Neutrophil (primary cell): ENCODE results near the gene METTL1.

Experiments used
- H3K27ac ChIP-seq: fragments of 200-600 bp; sonication (generic); 2 replicates; pipeline ENCODE4 v1.5.1; 2016; ENCODE audit warnings: mild to moderate bottlenecking, moderate library complexity
- H3K27me3 ChIP-seq: fragments of 200-600 bp; sonication (generic); 2 replicates; pipeline ENCODE4 v1.6.0; 2016; ENCODE audit warnings: mild to moderate bottlenecking
- H3K36me3 ChIP-seq: fragments of 200-600 bp; sonication (generic); 2 replicates; pipeline ENCODE4 v1.5.1; 2017
- H3K4me1 ChIP-seq, 2 experiments: fragments of 200-600 bp in 1 of 2; sonication (generic) in 1 of 2; 1 replicate in 1 of 2; 2 replicates in 1 of 2; pipeline versions ENCODE4 v1.5.1 to v1.6.1; 2013 to 2016; ENCODE audit warnings: low read depth in 1 of 2, low read length in 1 of 2, mild to moderate bottlenecking in 1 of 2, moderate library complexity in 1 of 2; ENCODE audit not compliant: control insufficient read depth in 1 of 2, insufficient read depth in 1 of 2
- H3K4me3 ChIP-seq, 2 experiments: fragments of 200-600 bp in 1 of 2; sonication (generic) in 1 of 2; 1 replicate in 1 of 2; 2 replicates in 1 of 2; pipeline ENCODE4 v1.5.1; 2013 to 2016; ENCODE audit warnings: low read depth in 1 of 2, low read length in 1 of 2, mild to moderate bottlenecking in 1 of 2, moderate library complexity in 1 of 2
- H3K9me3 ChIP-seq: fragments of 200-600 bp; sonication (generic); 2 replicates; pipeline ENCODE4 v1.5.1; 2016
- CTCF ChIP-seq: fragments of 200-600 bp; sonication (generic); IDR thresholded peaks from 2 replicates; pipeline ENCODE4 v1.5.1; 2016; ENCODE audit warnings: antibody characterized with exemption

Gene METTL1

GRCh38 chr12:57782608-57783465, 10.9 kb upstream of the METTL1 start, which contains the start of gene TSFM:
Gene TSFM, plus strand, starts transcription at chr12:57782787. Its CDS starts 15 bp downstream, at chr12:57782802.
- Histone ChIP-seq H3K36me3 (peaks cover 24% of the 10 kb centered on the region), H3K9me3 (no peaks in the 10 kb centered on the region), H3K4me1 (peaks cover 26 to 30% of the 10 kb centered on the region in 2 experiments), H3K27ac (peak within 1 kb of the TSS; percentile 71), H3K4me3 (peak within 1 kb of the TSS; percentile 70 to 83), H3K27me3 (no peaks in the 10 kb centered on the region)
- TF ChIP-seq CTCF: peak; percentile 93

GRCh38 chr12:57782243-57782607, 10.3 kb upstream of the METTL1 start:
- Histone ChIP-seq H3K27ac (peak overlapping the region; percentile 71), H3K27me3 (no peaks in the 10 kb centered on the region), H3K4me3 (peak overlapping the region; percentile 70 to 83), H3K4me1 (peaks cover 26 to 30% of the 10 kb centered on the region in 2 experiments), H3K36me3 (peaks cover 19% of the 10 kb centered on the region), H3K9me3 (no peaks in the 10 kb centered on the region)
- TF ChIP-seq CTCF: no peak

GRCh38 chr12:57781801-57782200, 9.9 kb upstream of the METTL1 start:
- no peaks in the 10 kb centered on the region for H3K9me3 ChIP-seq
- H3K36me3 ChIP-seq: peaks cover 15% of the 10 kb centered on the region
- H3K27ac ChIP-seq: peak overlapping the region; percentile 41
- H3K27me3 ChIP-seq: no peaks in the 10 kb centered on the region
- TF ChIP-seq CTCF: no peak
- no peak overlapping the region for H3K4me3 ChIP-seq
- peaks cover 26 to 30% of the 10 kb centered on the region in 2 experiments for H3K4me1 ChIP-seq

- no peak for TF ChIP-seq CTCF
- peaks cover 26 to 30% of the 10 kb centered on the region in 2 experiments for H3K4me1 ChIP-seq
- no peaks in the 10 kb centered on the region for H3K27me3 ChIP-seq
- peak overlapping the region; percentile 41 for H3K27ac ChIP-seq
- peaks cover 9% of the 10 kb centered on the region for H3K36me3 ChIP-seq
- H3K4me3 ChIP-seq: no peak overlapping the region
- H3K9me3 ChIP-seq: no peaks in the 10 kb centered on the region
Observed at GRCh38 chr12:57781244-57781643, 9.3 kb upstream of the METTL1 start.

- peaks cover 26 to 30% of the 10 kb centered on the region in 2 experiments for H3K4me1 ChIP-seq
- no peaks in the 10 kb centered on the region for H3K27me3 ChIP-seq
- TF ChIP-seq CTCF: no peak
- no peak overlapping the region for H3K4me3 ChIP-seq
- peaks cover under 1% of the 10 kb centered on the region for H3K36me3 ChIP-seq
- no peaks in the 10 kb centered on the region for H3K9me3 ChIP-seq
- H3K27ac ChIP-seq: peak overlapping the region; percentile 41
Observed at GRCh38 chr12:57780284-57780897, 8.5 kb upstream of the METTL1 start.
